NB4 (cell line): Measurements from ENCODE around the gene ADCY2.

Experiments
- MAX ChIP-seq: IDR thresholded peaks from 2 replicates; pipeline ENCODE4 v1.6.1; 2011; ENCODE audit warnings: low read depth, low read length
- MYC ChIP-seq: IDR thresholded peaks from 2 replicates; pipeline ENCODE4 v1.6.1; 2011; ENCODE audit warnings: low read depth, low read length
- POLR2A ChIP-seq: IDR thresholded peaks from 2 replicates; pipeline ENCODE4 v1.6.1; 2011; ENCODE audit warnings: mild to moderate bottlenecking; ENCODE audit not compliant: insufficient read length; ENCODE audit errors: extremely low read depth
- TF ChIP-seq, protein P1 (sequence below): IDR thresholded peaks from one replicate; pipeline ENCODE4 v1.5.1; 2012; ENCODE audit warnings: low read depth, low read length

GRCh38 chr5:7663808-7664207 is 267.9 kb downstream of the ADCY2 start:
- no peak for TF ChIP-seq MAX
- TF ChIP-seq, protein P1, sequence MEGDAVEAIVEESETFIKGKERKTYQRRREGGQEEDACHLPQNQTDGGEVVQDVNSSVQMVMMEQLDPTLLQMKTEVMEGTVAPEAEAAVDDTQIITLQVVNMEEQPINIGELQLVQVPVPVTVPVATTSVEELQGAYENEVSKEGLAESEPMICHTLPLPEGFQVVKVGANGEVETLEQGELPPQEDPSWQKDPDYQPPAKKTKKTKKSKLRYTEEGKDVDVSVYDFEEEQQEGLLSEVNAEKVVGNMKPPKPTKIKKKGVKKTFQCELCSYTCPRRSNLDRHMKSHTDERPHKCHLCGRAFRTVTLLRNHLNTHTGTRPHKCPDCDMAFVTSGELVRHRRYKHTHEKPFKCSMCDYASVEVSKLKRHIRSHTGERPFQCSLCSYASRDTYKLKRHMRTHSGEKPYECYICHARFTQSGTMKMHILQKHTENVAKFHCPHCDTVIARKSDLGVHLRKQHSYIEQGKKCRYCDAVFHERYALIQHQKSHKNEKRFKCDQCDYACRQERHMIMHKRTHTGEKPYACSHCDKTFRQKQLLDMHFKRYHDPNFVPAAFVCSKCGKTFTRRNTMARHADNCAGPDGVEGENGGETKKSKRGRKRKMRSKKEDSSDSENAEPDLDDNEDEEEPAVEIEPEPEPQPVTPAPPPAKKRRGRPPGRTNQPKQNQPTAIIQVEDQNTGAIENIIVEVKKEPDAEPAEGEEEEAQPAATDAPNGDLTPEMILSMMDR: no peak
- no peak for TF ChIP-seq POLR2A
- TF ChIP-seq MYC: no peak
